OCI-LY7 (cell line): ENCODE measurements around the gene DCAF5. TPM values are rescaled to one million over a fixed set of nuclear protein-coding genes. Genes with fewer than 3 reads are reported as not detected.

Experiments used
- BruUV-seq: library from RNA; stranded (reverse); fragments of 400-500 nt; replicated peaks from 2 replicates; lab custom pipeline; 2021; lab: Mats Ljungman, UMichigan
- CTCF ChIA-PET: fragments of 300-600 bp; sonication (Branson Sonifier 250); formaldehyde crosslinking; loops from one replicate; lab custom pipeline; 2022; ENCODE audit warnings: antibody characterized with exemption; ENCODE audit not compliant: unreplicated experiment; lab: Charles Lee
- POLR2A ChIA-PET: fragments of 300-600 bp; sonication (Branson Sonifier 250); formaldehyde crosslinking; loops from one replicate; lab custom pipeline; 2022; ENCODE audit warnings: antibody characterized with exemption; lab: Charles Lee
- DNase-seq: peaks from one replicate; pipeline ENCODE4 v3.0.0-alpha.2; 2015; ENCODE audit warnings: low spot score
- H2AFZ ChIP-seq: fragments of 200-600 bp; sonication (generic), shearing (Covaris generic); 2 replicates; pipeline ENCODE4 v1.6.1; 2014; ENCODE audit warnings: mild to moderate bottlenecking, antibody characterized with exemption, low read length, moderate library complexity
- H3K27ac ChIP-seq: fragments of 200-600 bp; sonication (generic); 2 replicates; pipeline ENCODE4 v1.5.1; 2014; ENCODE audit warnings: mixed run types, low read depth, mild to moderate bottlenecking, moderate library complexity, low read length, inconsistent platforms; ENCODE audit not compliant: poor library complexity, severe bottlenecking
- H3K36me3 ChIP-seq: fragments of 200-600 bp; sonication (generic); 2 replicates; pipeline ENCODE4 v1.6.1; 2014; ENCODE audit warnings: mild to moderate bottlenecking, antibody characterized with exemption, low read length, moderate library complexity, mixed read lengths; ENCODE audit not compliant: insufficient read depth
- H3K4me1 ChIP-seq: fragments of 200-600 bp; sonication (generic); 2 replicates; pipeline ENCODE4 v1.5.1; 2014; ENCODE audit warnings: mild to moderate bottlenecking, low read length; ENCODE audit not compliant: insufficient read depth, poor library complexity, severe bottlenecking
- H3K4me2 ChIP-seq: fragments of 200-600 bp; sonication (generic); 2 replicates; pipeline ENCODE4 v1.6.1; 2014; ENCODE audit warnings: mild to moderate bottlenecking, low read length
- H3K4me3 ChIP-seq: fragments of 200-600 bp; sonication (generic); 2 replicates; pipeline ENCODE4 v1.5.1; 2014; ENCODE audit warnings: mild to moderate bottlenecking, low read depth, low read length; ENCODE audit not compliant: poor library complexity, severe bottlenecking
- H3K79me2 ChIP-seq: fragments of 200-600 bp; sonication (generic); 2 replicates; pipeline ENCODE4 v1.6.1; 2016; ENCODE audit warnings: low read depth, mild to moderate bottlenecking, low read length, moderate library complexity, mixed read lengths; ENCODE audit not compliant: insufficient read depth
- H3K9me2 ChIP-seq: fragments of 200-600 bp; sonication (generic); 2 replicates; pipeline ENCODE4 v1.6.1; 2016; ENCODE audit warnings: mild to moderate bottlenecking, low read length, mixed read lengths; ENCODE audit not compliant: insufficient read depth
- H3K9me3 ChIP-seq: fragments of 200-600 bp; sonication (generic); 2 replicates; pipeline ENCODE4 v1.6.1; 2014; ENCODE audit warnings: mild to moderate bottlenecking, mixed run types, low read length, mixed read lengths
- H4K20me1 ChIP-seq: fragments of 200-600 bp; sonication (generic); 2 replicates; pipeline ENCODE4 v1.6.1; 2014; ENCODE audit warnings: mild to moderate bottlenecking, antibody characterized with exemption, low read length, moderate library complexity, mixed read lengths; ENCODE audit not compliant: insufficient read depth
- CTCF ChIP-seq: fragments of 200-600 bp; sonication (generic); conservative IDR thresholded peaks from 2 replicates; pipeline ENCODE4 v1.5.1; 2014; ENCODE audit warnings: mild to moderate bottlenecking, antibody characterized with exemption, low read length, moderate library complexity, mixed read lengths
- EZH2phosphoT487 ChIP-seq: fragments of 200-600 bp; sonication (generic); IDR thresholded peaks from 2 replicates; pipeline ENCODE4 v1.6.1; 2018; ENCODE audit warnings: low read depth, borderline replicate concordance, mild to moderate bottlenecking, mixed run types, antibody characterized with exemption, low read length, moderate library complexity, mixed read lengths
- intact Hi-C: fragments of 100-400 bp; cut with micrococcal nuclease; formaldehyde crosslinking; loops from one replicate; pipeline ENCODE4 v1.10.0; 2022; ENCODE audit not compliant: unreplicated experiment
- total RNA-seq, 2 experiments: library from RNA; depleted of rRNA in 1 of 2; stranded (reverse); fragments of >200 nt in 1 of 2; shearing (Covaris generic) in 1 of 2; gene quantifications; 2 replicates each; pipeline ENCODE4 v1.2.3, GENCODE V29; 2014 to 2022

DCAF5 gene
- total RNA-seq, 2 experiments from 2014 or later, result 23.1 to 46.0 TPM

- H3K4me2 ChIP-seq, result no peak overlapping the region
- no peak overlapping the region for H3K27ac ChIP-seq
- TF ChIP-seq CTCF (no peak), EZH2phosphoT487 (no peak)
- H4K20me1 ChIP-seq, result no peaks in the 10 kb centered on the region
- H3K4me3 ChIP-seq, result no peak overlapping the region
- ChIA-PET CTCF (no interaction called here), POLR2A (interaction anchor here (1.5 kb wide), 1 partner anchor 34 kb away, joined by 3 read pairs; no protein-coding TSS in a partner anchor)
- no peaks in the 10 kb centered on the region for H3K9me3 ChIP-seq
- H3K79me2 ChIP-seq, result no peaks in the 10 kb centered on the region
- no TSS peak for BruUV-seq
- intact Hi-C loops, result loop anchor here (10.0 kb wide), 1 partner anchor 242 kb away; no protein-coding TSS in a partner anchor
- H3K36me3 ChIP-seq, result peaks cover 48% of the 10 kb centered on the region
- H2AFZ ChIP-seq, result no peak overlapping the region
- H3K4me1 ChIP-seq, result no peaks in the 10 kb centered on the region
- H3K9me2 ChIP-seq, result no peaks in the 10 kb centered on the region
- DNase-seq, result no peak
These were observed 46.5 kb downstream of the DCAF5 start for GRCh38 chr14:69106451-69106850.

GRCh38 chr14:69105326-69105725, 47.6 kb downstream of the DCAF5 start:
- BruUV-seq, result no TSS peak
- ChIA-PET CTCF (no interaction called here), POLR2A (no interaction called here)
- H3K4me1 ChIP-seq, result no peaks in the 10 kb centered on the region
- no peak overlapping the region for H3K4me2 ChIP-seq
- H2AFZ ChIP-seq, result no peak overlapping the region
- no peaks in the 10 kb centered on the region for H3K9me2 ChIP-seq
- no peaks in the 10 kb centered on the region for H3K9me3 ChIP-seq
- no peaks in the 10 kb centered on the region for H3K79me2 ChIP-seq
- no peak overlapping the region for H3K27ac ChIP-seq
- H3K4me3 ChIP-seq, result no peak overlapping the region
- TF ChIP-seq EZH2phosphoT487 (no peak), CTCF (no peak)
- H3K36me3 ChIP-seq, result peaks cover 43% of the 10 kb centered on the region
- no peaks in the 10 kb centered on the region for H4K20me1 ChIP-seq
- intact Hi-C loops, result loop anchor here (10.0 kb wide), 1 partner anchor 241 kb away; no protein-coding TSS in a partner anchor
- DNase-seq, result no peak

- H3K9me3 ChIP-seq, result no peaks in the 10 kb centered on the region
- no TSS peak for BruUV-seq
- peak; percentile 69 for TF ChIP-seq CTCF
- no peak for TF ChIP-seq EZH2phosphoT487
- DNase-seq, result no peak
- ChIA-PET POLR2A (no interaction called here), CTCF (interaction anchor here (0.6 kb wide), 1 partner anchor 114 kb away, joined by 3 read pairs; no protein-coding TSS in a partner anchor)
- H3K36me3 ChIP-seq, result peaks cover 22% of the 10 kb centered on the region
- no peak overlapping the region for H3K4me3 ChIP-seq
- H3K27ac ChIP-seq, result no peak overlapping the region
- no peaks in the 10 kb centered on the region for H3K79me2 ChIP-seq
- intact Hi-C loops, result loop anchor here (10.0 kb wide), 1 partner anchor 237 kb away; no protein-coding TSS in a partner anchor
- no peaks in the 10 kb centered on the region for H4K20me1 ChIP-seq
- H3K4me2 ChIP-seq, result no peak overlapping the region
- H3K4me1 ChIP-seq, result no peaks in the 10 kb centered on the region
- no peak overlapping the region for H2AFZ ChIP-seq
- no peaks in the 10 kb centered on the region for H3K9me2 ChIP-seq
These were observed 51.5 kb downstream of the DCAF5 start for GRCh38 chr14:69101331-69101826.
